ENCODE data around the gene COQ5. TPM values are rescaled to one million over a fixed set of nuclear protein-coding genes. Genes with fewer than 3 reads are reported as not detected.

The COQ5 gene
- total and polyA plus RNA-seq, 4 donors, result 25.0 to 33.6 (median 30.6) TPM

DNA sequence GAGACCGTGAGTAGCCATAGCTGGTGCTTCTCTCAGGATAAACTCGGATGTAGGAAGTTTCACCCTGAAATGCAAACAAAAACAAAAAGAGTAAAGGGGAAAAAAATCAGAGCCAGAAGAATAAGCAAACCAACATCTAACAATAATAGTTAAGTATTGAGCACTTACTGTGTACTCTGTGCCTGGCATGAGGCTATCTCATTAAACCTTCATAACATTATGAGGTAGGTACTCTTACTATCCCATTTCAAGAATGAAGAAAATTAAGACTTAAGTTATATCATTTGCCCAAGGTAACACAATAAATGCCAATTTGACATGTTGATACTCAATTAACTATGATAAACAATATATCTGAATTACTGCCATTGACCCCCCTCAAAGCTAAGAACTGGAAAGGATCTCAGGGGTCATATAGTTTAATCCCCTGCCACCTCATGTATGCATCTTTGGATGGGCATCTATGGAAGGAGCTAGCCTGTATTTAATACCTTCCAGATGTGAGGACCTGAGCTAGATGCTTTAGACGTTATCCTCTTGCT lies 66.8 kb downstream of the COQ5 start:
- Histone ChIP-seq H3K9me3 (ENCODE audit: control insufficient read depth in 4 of 4, low read length in 3 of 4) (no peaks in the 10 kb centered on the region), H3K27me3 (ENCODE audit: control insufficient read depth in 4 of 4, insufficient read depth in 4 of 4, low read length in 3 of 4) (no peaks in the 10 kb centered on the region), H3K4me3 (ENCODE audit: low read depth in 1 of 3, low read length in 3 of 3) (no peak overlapping the region), H3K4me1 (ENCODE audit: control insufficient read depth in 4 of 4, insufficient read depth in 4 of 4, low read length in 3 of 4) (peaks cover 0 to 11% (median 2%) of the 10 kb centered on the region in 4 donors), H3K27ac (ENCODE audit: low read depth in 1 of 2, low read length in 2 of 2) (no peak overlapping the region), H3K36me3 (ENCODE audit: control insufficient read depth in 4 of 4, insufficient read depth in 3 of 4, low read depth in 1 of 4, low read length in 3 of 4) (peaks cover 12 to 76% (median 64%) of the 10 kb centered on the region in 4 donors), H3K9ac (ENCODE audit: low read depth in 1 of 2, low read length in 2 of 2) (no peak overlapping the region)
- 86% methylated on average over 3 of the region's 3 CpGs for WGBS
- TF ChIP-seq NR2F2 (IDR thresholded peaks at IDR 0.05) (no peak), FOXA2 (IDR thresholded peaks at IDR 0.05) (no peak), EGR1 (IDR thresholded peaks at IDR 0.05; ENCODE audit: low read depth in 2 of 2) (no peak), RXRA (IDR thresholded peaks at IDR 0.05) (no peak), HNF4A (conservative IDR thresholded peaks at IDR 0.05) (no peak), RAD21 (IDR thresholded peaks at IDR 0.05) (no peak), FOXA1 (IDR thresholded peaks at IDR 0.05) (no peak), ATF3 (IDR thresholded peaks at IDR 0.05) (no peak), TAF1 (conservative IDR thresholded peaks at IDR 0.05) (no peak)
- TF ChIP-seq, protein P1, sequence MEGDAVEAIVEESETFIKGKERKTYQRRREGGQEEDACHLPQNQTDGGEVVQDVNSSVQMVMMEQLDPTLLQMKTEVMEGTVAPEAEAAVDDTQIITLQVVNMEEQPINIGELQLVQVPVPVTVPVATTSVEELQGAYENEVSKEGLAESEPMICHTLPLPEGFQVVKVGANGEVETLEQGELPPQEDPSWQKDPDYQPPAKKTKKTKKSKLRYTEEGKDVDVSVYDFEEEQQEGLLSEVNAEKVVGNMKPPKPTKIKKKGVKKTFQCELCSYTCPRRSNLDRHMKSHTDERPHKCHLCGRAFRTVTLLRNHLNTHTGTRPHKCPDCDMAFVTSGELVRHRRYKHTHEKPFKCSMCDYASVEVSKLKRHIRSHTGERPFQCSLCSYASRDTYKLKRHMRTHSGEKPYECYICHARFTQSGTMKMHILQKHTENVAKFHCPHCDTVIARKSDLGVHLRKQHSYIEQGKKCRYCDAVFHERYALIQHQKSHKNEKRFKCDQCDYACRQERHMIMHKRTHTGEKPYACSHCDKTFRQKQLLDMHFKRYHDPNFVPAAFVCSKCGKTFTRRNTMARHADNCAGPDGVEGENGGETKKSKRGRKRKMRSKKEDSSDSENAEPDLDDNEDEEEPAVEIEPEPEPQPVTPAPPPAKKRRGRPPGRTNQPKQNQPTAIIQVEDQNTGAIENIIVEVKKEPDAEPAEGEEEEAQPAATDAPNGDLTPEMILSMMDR (IDR thresholded peaks at IDR 0.05; ENCODE audit: low read depth, low read length, missing input control), result no peak
- TF ChIP-seq, protein P2, sequence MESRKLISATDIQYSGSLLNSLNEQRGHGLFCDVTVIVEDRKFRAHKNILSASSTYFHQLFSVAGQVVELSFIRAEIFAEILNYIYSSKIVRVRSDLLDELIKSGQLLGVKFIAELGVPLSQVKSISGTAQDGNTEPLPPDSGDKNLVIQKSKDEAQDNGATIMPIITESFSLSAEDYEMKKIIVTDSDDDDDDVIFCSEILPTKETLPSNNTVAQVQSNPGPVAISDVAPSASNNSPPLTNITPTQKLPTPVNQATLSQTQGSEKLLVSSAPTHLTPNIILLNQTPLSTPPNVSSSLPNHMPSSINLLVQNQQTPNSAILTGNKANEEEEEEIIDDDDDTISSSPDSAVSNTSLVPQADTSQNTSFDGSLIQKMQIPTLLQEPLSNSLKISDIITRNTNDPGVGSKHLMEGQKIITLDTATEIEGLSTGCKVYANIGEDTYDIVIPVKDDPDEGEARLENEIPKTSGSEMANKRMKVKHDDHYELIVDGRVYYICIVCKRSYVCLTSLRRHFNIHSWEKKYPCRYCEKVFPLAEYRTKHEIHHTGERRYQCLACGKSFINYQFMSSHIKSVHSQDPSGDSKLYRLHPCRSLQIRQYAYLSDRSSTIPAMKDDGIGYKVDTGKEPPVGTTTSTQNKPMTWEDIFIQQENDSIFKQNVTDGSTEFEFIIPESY (IDR thresholded peaks at IDR 0.05), result no peak
- no peak for DNase-seq (ENCODE audit: low spot score)

DNA sequence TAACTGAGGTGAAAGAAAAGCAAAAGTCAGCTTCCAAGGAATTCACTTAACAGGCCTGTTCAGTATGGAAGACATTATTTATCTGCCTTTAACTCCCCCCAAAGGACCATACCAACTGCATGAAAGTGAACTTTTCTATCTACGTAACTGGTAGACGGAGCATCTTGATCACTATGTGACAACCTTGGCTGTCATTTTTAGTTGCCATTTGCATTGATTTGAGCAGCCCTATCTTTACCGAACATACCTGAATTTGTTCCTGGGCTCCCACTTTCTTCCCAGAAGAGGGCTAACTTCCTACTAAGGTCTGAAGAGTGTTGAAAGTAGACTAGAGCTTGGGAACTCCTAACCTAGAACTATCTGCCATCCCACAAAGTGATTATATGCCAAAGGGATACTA lies 68.8 kb downstream of the COQ5 start:
- no peak for DNase-seq (ENCODE audit: low spot score)
- Histone ChIP-seq H3K4me1 (ENCODE audit: control insufficient read depth in 4 of 4, insufficient read depth in 4 of 4, low read length in 3 of 4) (peaks cover 0 to 2% (median 0%) of the 10 kb centered on the region in 4 donors), H3K9ac (ENCODE audit: low read depth in 1 of 2, low read length in 2 of 2) (no peak overlapping the region), H3K4me3 (ENCODE audit: low read depth in 1 of 3, low read length in 3 of 3) (no peak overlapping the region), H3K9me3 (ENCODE audit: control insufficient read depth in 4 of 4, low read length in 3 of 4) (no peaks in the 10 kb centered on the region), H3K36me3 (ENCODE audit: control insufficient read depth in 4 of 4, insufficient read depth in 3 of 4, low read depth in 1 of 4, low read length in 3 of 4) (peaks cover 12 to 80% (median 70%) of the 10 kb centered on the region in 4 donors), H3K27me3 (ENCODE audit: control insufficient read depth in 4 of 4, insufficient read depth in 4 of 4, low read length in 3 of 4) (no peaks in the 10 kb centered on the region), H3K27ac (ENCODE audit: low read depth in 1 of 2, low read length in 2 of 2) (no peak overlapping the region)
- WGBS, result 94% methylated on average over 3 of the region's 3 CpGs
- TF ChIP-seq SP1 (IDR thresholded peaks at IDR 0.05), result no peak
- no peak for TF ChIP-seq TAF1 (conservative IDR thresholded peaks at IDR 0.05)
- TF ChIP-seq YY1 (IDR thresholded peaks at IDR 0.05), result no peak
- no peak for TF ChIP-seq HNF4G (IDR thresholded peaks at IDR 0.05)
- no peak for TF ChIP-seq RXRA (IDR thresholded peaks at IDR 0.05)
- no peak for TF ChIP-seq JUND (IDR thresholded peaks at IDR 0.05)
- TF ChIP-seq REST (IDR thresholded peaks at IDR 0.05), result no peak
- no peak for TF ChIP-seq GABPA (IDR thresholded peaks at IDR 0.05 in 1 of 2, conservative IDR thresholded peaks at IDR 0.05 in 1 of 2)
- TF ChIP-seq HNF4A (conservative IDR thresholded peaks at IDR 0.05), result no peak
- TF ChIP-seq FOXA2 (IDR thresholded peaks at IDR 0.05), result no peak
- TF ChIP-seq ATF3 (IDR thresholded peaks at IDR 0.05), result no peak
- TF ChIP-seq, protein P3, sequence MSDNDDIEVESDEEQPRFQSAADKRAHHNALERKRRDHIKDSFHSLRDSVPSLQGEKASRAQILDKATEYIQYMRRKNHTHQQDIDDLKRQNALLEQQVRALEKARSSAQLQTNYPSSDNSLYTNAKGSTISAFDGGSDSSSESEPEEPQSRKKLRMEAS (IDR thresholded peaks at IDR 0.05), result no peak
- TF ChIP-seq FOXA1 (IDR thresholded peaks at IDR 0.05), result no peak
- TF ChIP-seq EGR1 (IDR thresholded peaks at IDR 0.05; ENCODE audit: low read depth in 2 of 2), result no peak
- TF ChIP-seq, protein P2 (IDR thresholded peaks at IDR 0.05), result no peak
- TF ChIP-seq, protein P1 (IDR thresholded peaks at IDR 0.05; ENCODE audit: low read depth, low read length, missing input control), result no peak
- TF ChIP-seq RAD21 (IDR thresholded peaks at IDR 0.05), result no peak
